HepG2 (cell line): ENCODE results near the gene BIRC5.

Experiments used
- HDAC6 ChIP-seq: fragments of 200-600 bp; sonication (generic); IDR thresholded peaks from 2 replicates; pipeline ENCODE4 v1.7.0; 2017; ENCODE audit warnings: mild to moderate bottlenecking, antibody characterized with exemption, low read length, low read depth
- MAZ ChIP-seq, 2 experiments: sonication (generic) in 1 of 2; formaldehyde crosslinking in 1 of 2; IDR thresholded peaks; 2 replicates each; pipeline versions ENCODE4 v1.5.0 to v1.6.1; 2012 to 2020; ENCODE audit warnings: low read depth in 2 of 2, mild to moderate bottlenecking in 2 of 2, borderline replicate concordance in 1 of 2, improper control_type of control experiment in 1 of 2, low read length in 1 of 2, missing genetic modification reagents in 1 of 2, moderate library complexity in 1 of 2
- POLR2AphosphoS2 ChIP-seq: IDR thresholded peaks from 2 replicates; pipeline ENCODE4 v1.6.1; 2011; ENCODE audit warnings: low read depth, low read length, improper control_type of control experiment
- POLR2G ChIP-seq: fragments of 200-400 bp; formaldehyde crosslinking; IDR thresholded peaks from 2 replicates; pipeline ENCODE4 v1.6.1; 2018; ENCODE audit warnings: mild to moderate bottlenecking, low read depth, low read length, moderate library complexity
- PPARG ChIP-seq: conservative IDR thresholded peaks from 2 replicates; pipeline ENCODE4 v1.6.1; 2016; ENCODE audit warnings: missing biosample characterization, missing genetic modification reagents
- SALL2 ChIP-seq: sonication (generic); formaldehyde crosslinking; IDR thresholded peaks from 2 replicates; pipeline ENCODE4 v1.8.1; 2023; ENCODE audit warnings: mild to moderate bottlenecking, missing genetic modification reagents, inconsistent platforms
- SP4 ChIP-seq: sonication (generic); formaldehyde crosslinking; IDR thresholded peaks from 2 replicates; pipeline ENCODE4 v1.8.1; 2023; ENCODE audit warnings: mild to moderate bottlenecking, missing genetic modification reagents
- ZNF33A ChIP-seq: sonication (generic); formaldehyde crosslinking; IDR thresholded peaks from 2 replicates; pipeline ENCODE4 v1.5.1; 2020; ENCODE audit warnings: missing genetic modification reagents, mild to moderate bottlenecking, moderate library complexity, borderline replicate concordance
- TF ChIP-seq, protein P1 (sequence below): sonication (generic); formaldehyde crosslinking; IDR thresholded peaks from 2 replicates; pipeline ENCODE4 v1.5.0; 2020; ENCODE audit warnings: mild to moderate bottlenecking, missing genetic modification reagents, moderate library complexity
- TF ChIP-seq, protein P2 (sequence below): sonication (generic); formaldehyde crosslinking; IDR thresholded peaks from 2 replicates; pipeline ENCODE4 v1.8.1; 2023; ENCODE audit warnings: mild to moderate bottlenecking, missing genetic modification reagents
- TF ChIP-seq, protein P3 (sequence below): sonication (generic); formaldehyde crosslinking; IDR thresholded peaks from 2 replicates; pipeline ENCODE4 v1.4.0; 2020; ENCODE audit warnings: missing genetic modification reagents

DNA sequence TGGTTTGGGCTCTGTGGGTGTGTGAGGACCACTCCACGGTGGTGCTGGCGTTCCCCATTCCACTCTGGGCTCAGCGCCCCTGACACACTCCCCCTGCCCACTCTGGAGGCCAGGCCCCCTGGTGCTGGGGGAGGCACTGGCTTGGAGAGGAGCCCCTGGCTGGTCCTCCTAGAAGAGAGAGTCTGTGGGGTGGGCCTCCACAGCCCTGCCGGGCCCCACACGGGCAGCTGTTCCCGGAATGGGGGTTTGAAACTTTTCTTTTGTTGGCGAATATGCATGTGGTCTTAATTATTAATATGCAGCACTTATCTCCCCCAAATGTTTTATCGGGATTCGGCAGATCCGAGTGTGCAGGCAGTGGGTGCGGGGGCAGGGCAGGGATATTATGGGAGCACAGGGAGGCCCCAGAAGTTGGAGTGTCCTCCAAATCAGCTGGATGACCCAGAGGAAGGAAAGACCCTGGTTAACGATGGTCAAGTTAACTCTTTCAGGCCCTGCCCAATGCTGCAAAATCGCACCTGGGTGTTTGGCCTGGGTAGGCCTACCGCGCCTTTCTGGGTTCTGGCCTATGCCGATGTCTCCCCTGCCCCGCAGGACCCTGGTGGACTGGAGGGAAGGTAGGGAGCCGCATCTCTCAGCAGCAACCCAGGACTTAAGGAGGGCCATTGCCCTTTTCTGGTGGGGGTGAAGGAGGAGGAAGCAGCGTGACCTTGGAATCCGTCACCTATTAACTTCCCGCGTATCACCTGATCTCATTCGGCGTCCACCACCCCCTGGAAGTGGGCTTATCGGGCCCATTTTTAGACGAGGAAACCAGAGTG, 53.4 kb downstream of the BIRC5 start:
- TF ChIP-seq SALL2 (no peak), ZNF33A (CRISPR knock-in tag) (no peak), SP4 (CRISPR knock-in tag) (no peak), PPARG (no peak), POLR2G (no peak), POLR2AphosphoS2 (no peak), HDAC6 (no peak), MAZ (IDR thresholded peaks at IDR 0.05; ENCODE audit: borderline replicate concordance, low read depth, low read length) (no peak), MAZ (CRISPR knock-in tag; IDR thresholded peaks at IDR 0.05; ENCODE audit: low read depth) (no peak)
- TF ChIP-seq, protein P1, sequence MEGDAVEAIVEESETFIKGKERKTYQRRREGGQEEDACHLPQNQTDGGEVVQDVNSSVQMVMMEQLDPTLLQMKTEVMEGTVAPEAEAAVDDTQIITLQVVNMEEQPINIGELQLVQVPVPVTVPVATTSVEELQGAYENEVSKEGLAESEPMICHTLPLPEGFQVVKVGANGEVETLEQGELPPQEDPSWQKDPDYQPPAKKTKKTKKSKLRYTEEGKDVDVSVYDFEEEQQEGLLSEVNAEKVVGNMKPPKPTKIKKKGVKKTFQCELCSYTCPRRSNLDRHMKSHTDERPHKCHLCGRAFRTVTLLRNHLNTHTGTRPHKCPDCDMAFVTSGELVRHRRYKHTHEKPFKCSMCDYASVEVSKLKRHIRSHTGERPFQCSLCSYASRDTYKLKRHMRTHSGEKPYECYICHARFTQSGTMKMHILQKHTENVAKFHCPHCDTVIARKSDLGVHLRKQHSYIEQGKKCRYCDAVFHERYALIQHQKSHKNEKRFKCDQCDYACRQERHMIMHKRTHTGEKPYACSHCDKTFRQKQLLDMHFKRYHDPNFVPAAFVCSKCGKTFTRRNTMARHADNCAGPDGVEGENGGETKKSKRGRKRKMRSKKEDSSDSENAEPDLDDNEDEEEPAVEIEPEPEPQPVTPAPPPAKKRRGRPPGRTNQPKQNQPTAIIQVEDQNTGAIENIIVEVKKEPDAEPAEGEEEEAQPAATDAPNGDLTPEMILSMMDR (CRISPR knock-in tag): no peak
- TF ChIP-seq, protein P2, sequence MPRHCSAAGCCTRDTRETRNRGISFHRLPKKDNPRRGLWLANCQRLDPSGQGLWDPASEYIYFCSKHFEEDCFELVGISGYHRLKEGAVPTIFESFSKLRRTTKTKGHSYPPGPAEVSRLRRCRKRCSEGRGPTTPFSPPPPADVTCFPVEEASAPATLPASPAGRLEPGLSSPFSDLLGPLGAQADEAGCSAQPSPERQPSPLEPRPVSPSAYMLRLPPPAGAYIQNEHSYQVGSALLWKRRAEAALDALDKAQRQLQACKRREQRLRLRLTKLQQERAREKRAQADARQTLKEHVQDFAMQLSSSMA (CRISPR knock-in tag): no peak
- TF ChIP-seq, protein P3, sequence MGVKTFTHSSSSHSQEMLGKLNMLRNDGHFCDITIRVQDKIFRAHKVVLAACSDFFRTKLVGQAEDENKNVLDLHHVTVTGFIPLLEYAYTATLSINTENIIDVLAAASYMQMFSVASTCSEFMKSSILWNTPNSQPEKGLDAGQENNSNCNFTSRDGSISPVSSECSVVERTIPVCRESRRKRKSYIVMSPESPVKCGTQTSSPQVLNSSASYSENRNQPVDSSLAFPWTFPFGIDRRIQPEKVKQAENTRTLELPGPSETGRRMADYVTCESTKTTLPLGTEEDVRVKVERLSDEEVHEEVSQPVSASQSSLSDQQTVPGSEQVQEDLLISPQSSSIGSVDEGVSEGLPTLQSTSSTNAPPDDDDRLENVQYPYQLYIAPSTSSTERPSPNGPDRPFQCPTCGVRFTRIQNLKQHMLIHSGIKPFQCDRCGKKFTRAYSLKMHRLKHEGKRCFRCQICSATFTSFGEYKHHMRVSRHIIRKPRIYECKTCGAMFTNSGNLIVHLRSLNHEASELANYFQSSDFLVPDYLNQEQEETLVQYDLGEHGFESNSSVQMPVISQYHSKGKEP (CRISPR knock-in tag): no peak
